B cell (primary cell): ENCODE data around the gene MBD3L2.

Source experiments
- CTCF ChIP-seq: fragments of 200-600 bp; IDR thresholded peaks from one replicate; pipeline ENCODE4 v1.8.0; 2022; ENCODE audit warnings: antibody characterized with exemption, mild to moderate bottlenecking
- EZH2 ChIP-seq: IDR thresholded peaks from 2 replicates; pipeline ENCODE4 v1.6.1; 2012; ENCODE audit warnings: borderline replicate concordance, low read depth, mild to moderate bottlenecking, moderate library complexity, low read length; ENCODE audit not compliant: insufficient read depth, poor library complexity, severe bottlenecking

GRCh38 chr19:7072541-7072940 lies 23.4 kb downstream of the MBD3L2 start:
- TF ChIP-seq CTCF, result no peak
- TF ChIP-seq EZH2, result no peak
